Measurements from ENCODE around the gene POLL.

DNA sequence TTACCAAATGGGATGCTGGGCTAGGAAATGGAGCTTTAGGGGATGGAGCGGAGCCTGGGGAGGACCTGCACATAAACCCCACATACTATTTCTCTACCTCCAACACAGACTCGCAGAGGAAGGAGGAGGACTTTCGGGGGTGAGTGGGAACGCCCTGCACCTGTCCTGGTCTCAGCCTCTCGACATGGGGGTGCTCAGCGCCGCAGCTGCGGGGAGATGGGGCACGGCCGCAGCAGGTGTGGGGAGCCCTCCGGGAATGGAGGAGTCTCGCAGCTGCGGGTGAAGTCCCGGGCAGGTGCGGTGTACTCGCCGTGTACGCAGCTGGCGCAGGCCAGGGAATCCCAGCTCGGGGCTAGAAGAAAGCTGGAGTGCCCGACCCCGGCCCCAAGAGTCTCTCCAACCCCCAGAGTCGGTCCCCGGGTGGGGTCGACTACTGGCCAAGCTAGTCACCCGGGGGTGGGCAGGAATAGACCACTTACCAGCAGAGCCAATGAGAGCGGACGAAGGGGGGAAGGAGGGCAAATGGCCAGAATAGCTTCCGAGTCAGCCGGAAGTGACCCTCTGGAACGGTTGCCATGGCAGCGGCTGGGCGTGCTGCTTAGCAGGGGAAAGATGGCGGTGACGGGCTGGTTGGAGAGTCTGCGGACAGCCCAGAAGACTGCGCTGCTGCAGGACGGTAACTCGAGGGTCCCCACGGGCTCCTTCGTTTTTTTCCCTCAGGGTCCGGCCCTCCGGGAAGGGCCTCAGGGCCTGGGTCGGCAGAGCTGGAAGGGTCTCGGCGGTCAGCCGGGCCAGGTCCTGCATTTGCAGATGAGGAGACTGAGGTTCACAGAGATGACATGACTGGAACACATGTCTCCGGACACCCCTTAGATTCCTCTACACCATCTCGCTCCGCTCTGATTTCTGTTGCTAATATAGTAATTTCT lies at the start of gene POLL, which contains the start of gene DPCD:
- TF ChIP-seq SMC3 (IDR thresholded peaks at IDR 0.05; ENCODE audit: low read depth, low read length), result no peak
- TF ChIP-seq CTCF (conservative IDR thresholded peaks at IDR 0.05; ENCODE audit: low read depth, low read length), result no peak
- TF ChIP-seq RFX5 (IDR thresholded peaks at IDR 0.05; ENCODE audit: low read depth, low read length), result no peak
- TF ChIP-seq RCOR1 (IDR thresholded peaks at IDR 0.05; ENCODE audit: insufficient replicate concordance, low read length), result no peak
- no peak for TF ChIP-seq POLR2A (IDR thresholded peaks at IDR 0.05; ENCODE audit: low read depth, low read length)
- no peak for TF ChIP-seq RAD21 (IDR thresholded peaks at IDR 0.05; ENCODE audit: low read length)

Measured in IMR-90 (cell line).